Uterus (tissue), 4 donors: ENCODE measurements around the gene NRXN3. TPM values are rescaled to one million over a fixed set of nuclear protein-coding genes. Genes with fewer than 3 reads are reported as not detected.

Source experiments
- DNase-seq, 2 donors: peaks; one replicate each; pipeline ENCODE4 v3.0.0-alpha.2; 2019 to 2020
- H3K27ac ChIP-seq, 2 donors: fragments of 200-600 bp; sonication (generic); 1 replicate in 1 of 2; 2 replicates in 1 of 2; pipeline ENCODE4 v1.5.1; 2016 to 2018
- H3K27me3 ChIP-seq, 2 donors: fragments of 200-600 bp; sonication (generic); one replicate each; pipeline ENCODE4 v1.5.1; 2018 to 2019; ENCODE audit warnings: control low read depth in 1 of 2
- H3K36me3 ChIP-seq, 2 donors: fragments of 200-600 bp; sonication (generic); one replicate each; pipeline ENCODE4 v1.5.1; 2019; ENCODE audit warnings: control low read depth in 1 of 2
- H3K4me1 ChIP-seq, 2 donors: fragments of 200-600 bp; sonication (generic); one replicate each; pipeline ENCODE4 v1.5.1; 2018 to 2019; ENCODE audit warnings: control low read depth in 1 of 2
- H3K4me3 ChIP-seq, 2 donors: fragments of 200-600 bp; sonication (generic); 1 replicate in 1 of 2; 2 replicates in 1 of 2; pipeline ENCODE4 v1.5.1; 2018 to 2019; ENCODE audit warnings: mild to moderate bottlenecking in 1 of 2
- H3K9me3 ChIP-seq, 2 donors: fragments of 200-600 bp; sonication (generic); one replicate each; pipeline ENCODE4 v1.5.1; 2019; ENCODE audit warnings: control low read depth in 1 of 2
- CTCF ChIP-seq, 4 experiments: fragments of 200-600 bp in 2 of 4; fragments of 450-650 bp in 2 of 4; sonication (generic) in 2 of 4; IDR thresholded peaks; one replicate each; pipeline ENCODE4 v1.5.1; 2016 to 2019; ENCODE audit warnings: antibody characterized with exemption in 4 of 4, mild to moderate bottlenecking in 2 of 4, moderate library complexity in 1 of 4
- POLR2A ChIP-seq, 2 donors: fragments of 450-650 bp; IDR thresholded peaks; one replicate each; pipeline ENCODE4 v1.6.1; 2016; ENCODE audit warnings: antibody characterized with exemption in 2 of 2, mild to moderate bottlenecking in 1 of 2, moderate library complexity in 1 of 2
- intact Hi-C: fragments of 100-400 bp; cut with DNase I; formaldehyde crosslinking; loops from one replicate; pipeline ENCODE4 v1.15.1; 2023; ENCODE audit warnings: low total_unique reads
- total RNA-seq, 4 donors: library from RNA; depleted of rRNA in 3 of 4; stranded (reverse); fragments of >200 nt in 3 of 4; gene quantifications; one replicate each; pipeline versions ENCODE4 v1.1.0 to v1.2.4, GENCODE V29; 2014 to 2023
- donor health status: DM: yes; HTN: yes; CAD: no.

NRXN3 gene
- total RNA-seq, 4 donors from 2014 or later, result 2.9 to 17.0 (median 4.4) TPM

GRCh38 chr14:78512021-78512420 is 341.8 kb downstream of the NRXN3 start:
- H3K4me1 ChIP-seq, result no peaks in the 10 kb centered on the region
- H3K27me3 ChIP-seq, result no peaks in the 10 kb centered on the region
- H3K4me3 ChIP-seq, result no peak overlapping the region
- no peak for DNase-seq
- H3K9me3 ChIP-seq, result no peaks in the 10 kb centered on the region
- TF ChIP-seq POLR2A (IDR thresholded peaks at IDR 0.05) (no peak), CTCF (IDR thresholded peaks at IDR 0.05) (no peak)
- H3K27ac ChIP-seq, result no peak overlapping the region
- H3K36me3 ChIP-seq, result no peaks in the 10 kb centered on the region
- intact Hi-C loops, result no loop called here

GRCh38 chr14:78519863-78520262 is 349.7 kb downstream of the NRXN3 start:
- H3K27me3 ChIP-seq, result no peaks in the 10 kb centered on the region
- H3K4me1 ChIP-seq, result no peaks in the 10 kb centered on the region
- no peak overlapping the region for H3K27ac ChIP-seq
- TF ChIP-seq POLR2A (IDR thresholded peaks at IDR 0.05) (no peak), CTCF (IDR thresholded peaks at IDR 0.05) (no peak)
- H3K36me3 ChIP-seq, result no peaks in the 10 kb centered on the region
- DNase-seq, result no peak
- intact Hi-C loops, result no loop called here
- H3K4me3 ChIP-seq, result no peak overlapping the region
- no peaks in the 10 kb centered on the region for H3K9me3 ChIP-seq

GRCh38 chr14:78524196-78524595 is 354.0 kb downstream of the NRXN3 start:
- Histone ChIP-seq H3K36me3 (no peaks in the 10 kb centered on the region), H3K27me3 (no peaks in the 10 kb centered on the region), H3K9me3 (no peaks in the 10 kb centered on the region), H3K4me3 (no peak overlapping the region), H3K27ac (no peak overlapping the region), H3K4me1 (no peaks in the 10 kb centered on the region)
- DNase-seq, result no peak
- TF ChIP-seq CTCF (IDR thresholded peaks at IDR 0.05) (no peak), POLR2A (IDR thresholded peaks at IDR 0.05) (no peak)
- intact Hi-C loops, result no loop called here

- Histone ChIP-seq H3K36me3 (no peaks in the 10 kb centered on the region), H3K27me3 (no peaks in the 10 kb centered on the region), H3K4me3 (no peak overlapping the region), H3K27ac (no peak overlapping the region), H3K4me1 (no peaks in the 10 kb centered on the region), H3K9me3 (no peaks in the 10 kb centered on the region)
- no peak for TF ChIP-seq POLR2A (IDR thresholded peaks at IDR 0.05)
- no peak for TF ChIP-seq CTCF (IDR thresholded peaks at IDR 0.05)
- no peak for DNase-seq
- intact Hi-C loops, result no loop called here
Measured at GRCh38 chr14:78524766-78525165, 354.6 kb downstream of the NRXN3 start.

GRCh38 chr14:78530078-78530477 is 359.9 kb downstream of the NRXN3 start:
- Histone ChIP-seq H3K4me1 (no peaks in the 10 kb centered on the region), H3K27me3 (no peaks in the 10 kb centered on the region), H3K4me3 (no peak overlapping the region), H3K27ac (no peak overlapping the region), H3K9me3 (no peaks in the 10 kb centered on the region), H3K36me3 (no peaks in the 10 kb centered on the region)
- TF ChIP-seq POLR2A (IDR thresholded peaks at IDR 0.05) (no peak), CTCF (IDR thresholded peaks at IDR 0.05) (no peak)
- intact Hi-C loops, result no loop called here
- DNase-seq, result no peak
